NCI-H146 (cell line): ENCODE data around the gene SPINK5.
A peak's percentile ranks its signal among the peaks of the same experiment; 100 is the strongest.

ENCODE experiments used
- DNase-seq: peaks from one replicate; lab custom pipeline; 2025; lab: John Stamatoyannopoulos, UW

SPINK5 gene

GRCh38 chr5:148094336-148094735 lies 30.6 kb downstream of the SPINK5 start:
- no peak for DNase-seq

GRCh38 chr5:148104226-148104625 lies 40.4 kb downstream of the SPINK5 start:
- no peak for DNase-seq

DNA sequence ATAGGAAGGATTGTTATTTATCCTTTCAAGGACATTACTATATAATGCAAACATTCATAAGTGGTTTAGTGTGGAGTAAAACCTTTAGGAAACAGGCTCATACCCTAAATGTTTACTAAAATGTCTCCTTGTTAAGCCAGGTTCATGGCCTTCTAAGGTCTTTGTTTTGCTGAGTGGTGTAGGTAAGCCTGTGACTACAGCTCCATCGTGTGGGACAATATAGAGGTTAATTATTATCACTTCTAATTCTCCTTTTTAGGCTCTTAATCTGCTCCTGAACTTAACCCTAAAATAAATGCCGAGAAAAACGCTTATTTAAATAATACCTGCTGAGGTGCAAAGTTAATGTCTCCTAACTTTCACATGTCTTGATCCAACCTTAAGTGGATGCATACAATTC lies 43.8 kb downstream of the SPINK5 start:
- DNase-seq, result no peak

DNA sequence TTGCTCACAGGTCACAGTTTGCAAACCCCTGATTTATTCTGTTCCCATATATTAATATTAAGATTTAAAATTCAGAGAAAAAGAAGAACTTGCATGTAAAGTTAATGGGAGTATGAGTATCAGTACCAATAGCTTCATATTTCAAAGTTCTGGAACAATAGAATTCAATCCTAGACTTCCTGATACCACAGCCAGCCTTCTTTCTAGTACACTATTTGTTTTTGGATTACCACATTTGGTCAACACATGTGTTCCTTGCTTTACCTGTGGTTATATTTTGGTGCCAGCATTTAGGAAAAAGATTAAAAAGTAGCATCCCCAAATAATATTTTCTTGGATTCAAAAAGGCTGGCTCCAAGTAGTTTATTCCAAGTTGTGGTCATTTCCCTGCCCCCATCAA lies 49.5 kb downstream of the SPINK5 start:
- no peak for DNase-seq

DNA sequence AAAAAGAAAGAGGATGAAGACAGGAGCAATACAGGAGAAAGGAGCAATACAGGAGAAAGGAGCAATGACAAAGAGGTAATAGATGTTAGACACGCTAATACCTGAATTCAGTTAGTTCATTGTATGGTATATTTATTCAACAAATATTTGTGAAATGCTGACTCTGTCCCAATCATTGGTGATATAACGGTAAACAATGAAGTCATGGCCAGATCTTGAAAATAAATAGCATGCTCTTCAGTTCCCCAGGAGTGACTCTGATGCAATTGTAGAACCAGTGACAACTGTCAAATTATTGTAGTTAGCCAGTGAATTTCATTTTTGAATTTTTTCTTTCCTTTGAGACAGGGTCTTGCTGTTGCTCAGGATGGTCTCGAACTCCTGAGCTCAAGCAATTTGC lies 56.5 kb downstream of the SPINK5 start:
- DNase-seq, result no peak

- DNase-seq, result no peak
Observed at GRCh38 chr5:148125641-148126040, 61.9 kb downstream of the SPINK5 start.

DNA sequence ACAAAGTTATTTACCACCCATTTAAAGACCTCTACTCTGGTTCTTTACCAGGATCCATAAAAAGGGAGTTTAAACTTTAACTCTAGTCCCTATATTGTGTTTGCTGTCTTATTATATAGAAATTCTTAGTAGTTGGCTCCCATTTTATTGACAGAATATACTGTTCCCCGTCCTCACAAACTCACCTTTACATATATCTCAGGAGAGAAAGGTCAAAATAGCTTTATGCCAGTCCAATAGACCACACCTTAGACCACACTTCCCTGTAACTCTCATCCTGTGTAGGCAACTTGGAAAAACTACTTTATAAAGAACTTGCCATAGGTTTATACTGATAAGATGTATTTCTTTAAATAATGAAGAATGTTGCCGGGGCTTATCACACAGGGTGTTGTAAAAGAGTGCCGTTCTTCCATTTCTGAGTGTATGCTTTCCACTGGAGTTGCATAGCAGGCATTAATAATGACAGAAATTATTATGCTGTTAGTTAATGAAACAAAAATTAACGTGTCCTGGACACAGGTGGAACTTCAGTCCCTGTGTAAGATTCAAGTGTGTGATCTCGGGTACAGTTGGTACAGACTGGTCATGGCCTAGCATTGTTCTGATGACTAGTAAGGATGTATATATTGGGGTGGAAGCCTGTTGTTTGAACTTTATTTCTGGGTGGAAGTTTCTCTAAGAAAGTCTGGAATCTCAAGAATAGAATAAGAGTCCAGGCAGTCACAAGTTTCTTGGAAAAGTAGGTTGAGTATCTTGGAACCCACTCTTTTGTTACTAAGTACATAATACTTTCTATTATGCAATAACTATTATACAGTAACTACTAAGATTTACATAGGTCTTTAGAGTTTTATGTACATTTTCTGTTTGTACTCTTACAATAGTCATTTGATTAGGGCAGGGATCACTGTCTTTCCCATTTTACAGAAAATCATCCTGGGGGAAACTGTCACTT lies 71.6 kb downstream of the SPINK5 start:
- no peak for DNase-seq

DNA sequence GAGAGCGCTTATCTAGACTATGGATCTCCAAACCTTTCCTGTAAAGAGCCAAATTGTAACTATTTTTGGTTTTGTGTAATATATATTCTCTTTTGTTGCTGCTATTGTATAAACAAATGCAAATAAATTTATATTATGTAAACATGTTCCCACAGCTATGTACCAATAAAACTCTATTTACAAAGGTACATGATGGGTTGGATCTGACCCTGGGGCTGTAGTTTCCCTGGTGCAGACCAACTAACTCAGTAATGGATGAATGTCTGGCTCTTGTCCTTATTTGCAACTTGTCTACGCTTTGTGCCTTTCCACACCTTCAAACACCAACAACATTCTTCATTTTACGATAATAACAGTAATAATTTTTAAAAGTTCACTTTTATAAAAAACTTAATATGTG lies 77.1 kb downstream of the SPINK5 start:
- no peak for DNase-seq

DNA sequence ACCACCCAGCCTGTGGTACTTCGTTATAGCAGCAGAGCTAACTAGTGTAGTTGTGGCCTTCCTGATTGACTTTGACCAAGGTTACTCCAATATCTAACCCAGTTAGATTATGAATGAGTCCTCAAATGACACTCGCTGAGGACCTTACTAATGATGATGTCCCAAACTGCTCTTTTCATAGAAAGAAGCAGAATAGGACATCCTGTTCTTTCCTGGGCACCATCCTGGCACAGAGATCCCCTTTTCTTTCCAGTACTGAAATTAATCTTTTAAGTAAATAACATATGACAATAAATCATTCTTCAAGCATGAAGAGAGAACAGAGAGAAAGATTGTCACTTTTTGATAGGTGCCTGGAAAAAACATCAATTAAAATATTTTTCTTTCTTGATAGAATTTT lies 77.9 kb downstream of the SPINK5 start:
- DNase-seq, result no peak

GRCh38 chr5:148145916-148146315 lies 82.1 kb downstream of the SPINK5 start:
- no peak for DNase-seq

GRCh38 chr5:148146487-148146886 lies 82.7 kb downstream of the SPINK5 start:
- no peak for DNase-seq

- DNase-seq, result peak; percentile 32
Observed at GRCh38 chr5:148147415-148147814, 83.6 kb downstream of the SPINK5 start.

- no peak for DNase-seq
Observed at GRCh38 chr5:148151872-148152271, 88.1 kb downstream of the SPINK5 start.

GRCh38 chr5:148152781-148153180 lies 89.0 kb downstream of the SPINK5 start:
- no peak for DNase-seq

GRCh38 chr5:148156609-148157008 lies 92.8 kb downstream of the SPINK5 start:
- no peak for DNase-seq

GRCh38 chr5:148162038-148162437 lies 98.3 kb downstream of the SPINK5 start:
- no peak for DNase-seq

GRCh38 chr5:148163345-148163744 lies 99.6 kb downstream of the SPINK5 start:
- DNase-seq, result no peak

GRCh38 chr5:148166550-148167283 lies 102.9 kb downstream of the SPINK5 start:
- DNase-seq, result no peak

DNA sequence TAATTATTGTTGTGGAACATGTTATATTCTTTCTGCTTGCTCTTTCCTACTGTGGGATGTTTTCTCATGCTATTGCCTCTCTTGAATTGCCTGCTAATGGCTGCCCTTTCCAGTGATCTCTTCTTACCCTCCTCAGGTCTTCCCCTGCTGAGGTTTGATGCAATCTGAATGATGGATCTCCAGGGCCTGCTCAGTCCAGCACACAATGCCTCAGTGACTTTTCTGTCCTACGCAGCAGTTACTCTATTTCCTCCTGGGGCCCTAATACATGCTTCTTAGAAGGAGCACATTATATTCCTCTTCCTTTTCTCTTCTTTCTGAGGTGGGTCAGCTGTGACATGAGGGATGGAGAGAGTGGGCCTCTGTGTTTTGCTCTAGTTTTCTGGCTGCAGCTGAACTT lies 104.5 kb downstream of the SPINK5 start, which contains the start of gene SPINK14:
Gene SPINK14 (plus strand): TSS at position 301 of the 400 bp plus-strand sequence. CDS start 1,187 bp downstream, outside the sequence.
- DNase-seq, result no peak

GRCh38 chr5:148172377-148172776 lies 108.6 kb downstream of the SPINK5 start:
- DNase-seq, result no peak

DNA sequence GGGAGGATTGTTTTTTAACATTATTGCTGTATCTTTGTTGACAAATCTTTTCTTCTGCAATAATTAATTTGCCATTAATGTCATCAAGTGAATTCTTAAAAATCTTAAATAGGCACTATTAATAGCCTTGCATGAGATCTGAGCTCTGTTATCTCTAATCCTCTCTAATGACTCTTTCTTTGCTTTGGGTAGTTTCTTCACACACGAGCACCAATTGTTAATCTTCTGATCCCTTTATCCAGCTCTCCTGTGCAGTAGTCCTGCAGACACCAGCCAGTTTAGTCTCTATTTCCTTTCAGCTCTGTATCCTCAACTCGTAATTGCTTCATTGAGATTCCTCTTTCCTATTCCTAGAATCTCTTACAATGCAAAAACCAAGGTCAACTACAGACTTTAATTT lies 112.7 kb downstream of the SPINK5 start:
- DNase-seq, result no peak

DNA sequence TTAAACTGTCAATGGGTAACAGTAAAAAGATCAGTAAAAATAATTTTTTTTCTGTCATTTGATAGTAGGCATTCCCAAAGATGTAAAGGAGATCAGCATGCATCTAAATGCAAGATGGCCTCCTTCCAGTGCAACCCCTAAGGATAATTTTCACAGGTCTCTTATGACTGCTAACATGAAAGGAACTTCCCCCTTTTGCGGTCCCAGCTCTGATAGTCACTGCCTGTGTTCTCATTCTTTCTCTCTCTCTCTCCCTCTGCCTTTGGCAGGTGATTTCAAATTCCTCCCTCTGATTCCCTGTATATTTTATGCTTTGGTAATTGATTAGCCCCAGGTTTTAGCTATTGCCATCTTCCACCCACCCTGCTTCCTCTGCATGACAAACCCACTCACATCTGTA lies 113.4 kb downstream of the SPINK5 start:
- DNase-seq, result no peak

DNA sequence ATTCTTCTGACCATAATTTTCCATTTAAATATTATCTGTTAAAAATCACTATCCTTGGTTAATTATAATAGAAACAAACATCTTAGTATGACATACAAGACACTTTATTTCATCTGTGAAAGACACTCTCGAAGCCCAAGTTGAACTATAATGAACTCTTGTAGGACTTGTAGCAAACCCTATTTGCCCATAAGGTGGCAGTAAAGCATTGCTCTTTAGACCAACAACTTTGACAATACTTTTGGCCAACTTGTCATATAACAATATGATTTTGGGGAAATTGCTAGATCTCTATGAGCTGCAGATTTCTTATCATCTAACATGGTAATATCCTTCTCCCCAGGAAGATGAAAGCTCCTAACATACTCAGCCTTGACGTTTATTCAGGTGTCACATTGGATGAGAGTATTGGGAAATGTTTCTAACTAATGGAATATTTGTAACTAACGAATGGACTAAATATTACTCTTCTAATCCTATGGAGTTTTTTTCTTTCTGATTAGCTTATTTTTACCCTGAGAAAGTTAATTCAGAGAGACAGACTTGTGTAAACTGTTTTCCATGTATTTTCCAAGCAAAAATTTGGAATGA lies 115.5 kb downstream of the SPINK5 start:
- DNase-seq, result peak; percentile 42
